MCF 10A (cell line): ENCODE data around the gene MUC5AC. TPM values are rescaled to one million over a fixed set of nuclear protein-coding genes. Genes with fewer than 3 reads are reported as not detected.

Source experiments
- BruUV-seq: library from RNA; stranded (reverse); fragments of 400-500 nt; replicated peaks from 2 replicates; lab custom pipeline; 2021; lab: Mats Ljungman, UMichigan
- CTCF ChIA-PET: fragments of 300-600 bp; sonication (Branson Sonifier 250); formaldehyde crosslinking; extraction: SDS; loops from one replicate; lab custom pipeline; 2021; ENCODE audit warnings: antibody characterized with exemption, inconsistent platforms; lab: Yijun Ruan, JAX
- POLR2A ChIA-PET: fragments of 300-600, 350-650 bp; sonication (Branson Sonifier 250); formaldehyde crosslinking; extraction: SDS; loops from one replicate; lab custom pipeline; 2020; ENCODE audit warnings: antibody characterized with exemption, inconsistent platforms; lab: Yijun Ruan, JAX
- DNase-seq: peaks from one replicate; pipeline ENCODE4 v3.0.0-alpha.2; 2018; ENCODE audit not compliant: unreplicated experiment
- H3K27ac Mint-ChIP-seq: one replicate; pipeline ENCODE4 v1.8.0; 2022; ENCODE audit warnings: mild to moderate bottlenecking, low read depth, mixed read lengths; ENCODE audit not compliant: unreplicated experiment
- H3K27me3 Mint-ChIP-seq: one replicate; pipeline ENCODE4 v1.8.0; 2022; ENCODE audit warnings: mixed read lengths; ENCODE audit not compliant: insufficient read depth, unreplicated experiment
- H3K36me3 Mint-ChIP-seq: one replicate; pipeline ENCODE4 v1.8.0; 2022; ENCODE audit warnings: mild to moderate bottlenecking, moderate library complexity, mixed read lengths; ENCODE audit not compliant: insufficient read depth, unreplicated experiment
- H3K4me1 Mint-ChIP-seq: one replicate; pipeline ENCODE4 v1.8.0; 2022; ENCODE audit warnings: mixed read lengths; ENCODE audit not compliant: insufficient read depth, unreplicated experiment
- H3K4me3 Mint-ChIP-seq: one replicate; pipeline ENCODE4 v1.8.0; 2022; ENCODE audit warnings: mild to moderate bottlenecking, moderate library complexity, mixed read lengths; ENCODE audit not compliant: unreplicated experiment
- H3K9me3 Mint-ChIP-seq: one replicate; pipeline ENCODE4 v1.8.0; 2022; ENCODE audit warnings: mixed read lengths; ENCODE audit not compliant: unreplicated experiment
- intact Hi-C: fragments of 100-400 bp; cut with micrococcal nuclease; formaldehyde crosslinking; loops from 2 replicates; pipeline ENCODE4 v1.14.1; 2022
- total RNA-seq: library from RNA; stranded (reverse); gene quantifications from 2 replicates; pipeline ENCODE4 v1.2.3, GENCODE V29; 2022
- TF ChIP-seq, protein P1 (sequence below): fragments of 200-600 bp; IDR thresholded peaks from one replicate; pipeline ENCODE4 v1.8.0; 2022; ENCODE audit warnings: antibody characterized with exemption, mild to moderate bottlenecking; ENCODE audit not compliant: unreplicated experiment

The MUC5AC gene
- total RNA-seq, 1 experiment from 2014 or later: not detected

DNA sequence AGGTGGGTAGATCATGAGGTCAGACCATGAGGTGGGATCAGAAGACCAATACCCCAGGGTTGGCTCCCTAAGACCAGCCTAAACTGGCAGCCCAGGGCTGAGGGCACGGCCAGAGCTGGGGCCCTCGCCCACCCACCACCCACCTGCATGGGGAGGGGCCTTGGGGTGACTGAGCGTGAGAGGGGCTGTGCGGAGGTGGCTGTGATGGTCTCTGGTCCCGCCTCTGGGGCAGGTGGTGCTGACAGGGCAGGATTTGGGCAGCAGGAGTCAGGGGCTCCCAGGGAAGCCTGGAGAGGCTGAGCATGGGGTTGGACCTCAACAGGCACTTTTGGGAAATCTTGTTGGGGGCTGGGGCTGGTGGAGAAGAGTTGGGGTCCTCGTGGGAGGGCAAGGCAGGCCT, 39.8 kb upstream of the MUC5AC start:
- H3K9me3 Mint-ChIP-seq: no peaks in the 10 kb centered on the region
- no peaks in the 10 kb centered on the region for H3K36me3 Mint-ChIP-seq
- no peak for DNase-seq
- ChIA-PET CTCF (no interaction called here), POLR2A (no interaction called here)
- intact Hi-C loops: loop anchor here (10.0 kb wide), 1 partner anchor 87 kb away; no protein-coding TSS in a partner anchor
- peaks cover 6% of the 10 kb centered on the region for H3K4me1 Mint-ChIP-seq
- no peak overlapping the region for H3K4me3 Mint-ChIP-seq
- TF ChIP-seq, protein P1, sequence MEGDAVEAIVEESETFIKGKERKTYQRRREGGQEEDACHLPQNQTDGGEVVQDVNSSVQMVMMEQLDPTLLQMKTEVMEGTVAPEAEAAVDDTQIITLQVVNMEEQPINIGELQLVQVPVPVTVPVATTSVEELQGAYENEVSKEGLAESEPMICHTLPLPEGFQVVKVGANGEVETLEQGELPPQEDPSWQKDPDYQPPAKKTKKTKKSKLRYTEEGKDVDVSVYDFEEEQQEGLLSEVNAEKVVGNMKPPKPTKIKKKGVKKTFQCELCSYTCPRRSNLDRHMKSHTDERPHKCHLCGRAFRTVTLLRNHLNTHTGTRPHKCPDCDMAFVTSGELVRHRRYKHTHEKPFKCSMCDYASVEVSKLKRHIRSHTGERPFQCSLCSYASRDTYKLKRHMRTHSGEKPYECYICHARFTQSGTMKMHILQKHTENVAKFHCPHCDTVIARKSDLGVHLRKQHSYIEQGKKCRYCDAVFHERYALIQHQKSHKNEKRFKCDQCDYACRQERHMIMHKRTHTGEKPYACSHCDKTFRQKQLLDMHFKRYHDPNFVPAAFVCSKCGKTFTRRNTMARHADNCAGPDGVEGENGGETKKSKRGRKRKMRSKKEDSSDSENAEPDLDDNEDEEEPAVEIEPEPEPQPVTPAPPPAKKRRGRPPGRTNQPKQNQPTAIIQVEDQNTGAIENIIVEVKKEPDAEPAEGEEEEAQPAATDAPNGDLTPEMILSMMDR: no peak
- peaks cover 36% of the 10 kb centered on the region for H3K27me3 Mint-ChIP-seq
- BruUV-seq: no TSS peak
- no peak overlapping the region for H3K27ac Mint-ChIP-seq

DNA sequence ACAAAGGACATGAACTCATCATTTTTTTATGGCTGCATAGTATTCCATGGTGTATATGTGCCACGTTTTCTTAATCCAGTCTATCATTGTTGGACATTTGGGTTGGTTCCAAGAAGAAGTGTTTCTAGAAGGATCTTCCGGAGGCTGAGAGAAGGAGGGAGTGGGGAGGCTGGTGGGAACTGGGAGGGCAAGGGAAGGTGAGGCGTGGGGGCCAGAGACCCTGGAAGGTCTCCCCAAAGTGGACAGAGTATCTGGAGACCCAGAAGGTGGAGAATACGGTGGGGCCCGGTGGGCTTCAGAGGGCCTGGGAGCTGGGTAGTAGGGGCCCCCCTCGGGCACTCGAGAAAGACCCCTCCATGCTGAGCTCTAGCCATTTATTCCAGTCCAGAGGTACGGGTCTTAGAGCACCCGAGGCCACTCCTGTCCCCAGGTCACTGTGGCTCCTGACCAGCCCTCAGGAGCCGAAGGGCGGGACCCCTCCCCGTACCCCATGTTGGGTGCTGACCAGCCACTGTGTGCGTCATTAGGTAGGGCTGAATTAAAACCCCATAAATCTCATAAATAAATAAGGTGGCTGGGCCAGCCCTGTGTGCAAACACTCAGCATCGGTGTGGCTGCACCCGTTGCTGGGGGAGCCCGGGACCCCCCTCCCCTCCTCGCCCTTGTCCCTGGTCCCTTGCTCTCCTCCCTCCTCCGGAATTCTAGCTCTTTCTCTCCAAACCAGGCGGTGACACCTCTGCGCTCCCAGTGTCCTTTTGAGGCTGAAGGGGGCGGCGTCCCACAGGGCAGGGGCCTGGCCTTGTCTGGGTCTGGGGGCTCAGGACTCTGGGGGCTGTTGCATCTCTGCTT, 38.8 kb upstream of the MUC5AC start:
- no TSS peak for BruUV-seq

DNA sequence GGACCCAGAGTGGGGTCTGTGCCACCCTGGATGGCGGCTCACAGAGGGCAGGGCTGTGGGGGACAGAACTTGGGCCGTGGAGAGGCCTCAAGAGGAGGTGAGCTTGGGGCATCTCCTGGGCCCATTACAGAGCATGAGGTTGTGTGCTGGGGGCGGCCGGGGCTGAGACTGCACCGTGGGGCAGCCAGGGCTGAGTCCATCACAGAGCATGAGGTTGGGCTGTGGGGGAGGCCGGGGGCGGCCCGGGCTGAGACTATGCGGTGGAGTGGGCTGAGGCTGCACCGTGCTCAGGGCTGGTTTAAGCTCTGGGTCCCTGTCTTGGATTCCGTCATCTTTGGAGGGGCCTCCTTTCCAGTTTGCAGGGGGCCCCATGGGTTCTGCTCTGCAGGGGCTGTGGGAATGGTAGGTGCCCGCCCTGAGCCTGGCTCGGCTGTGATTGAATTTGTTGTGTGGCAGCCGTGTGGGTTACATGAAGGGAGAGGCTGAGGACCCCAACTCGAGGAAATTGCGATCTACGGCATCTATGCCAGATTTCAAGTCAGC, 38.1 kb upstream of the MUC5AC start:
- H3K36me3 Mint-ChIP-seq: no peaks in the 10 kb centered on the region
- BruUV-seq: no TSS peak

More for the DNA sequence above, 38.8 kb upstream of the MUC5AC start:
- ChIA-PET POLR2A (interaction anchor here (0.6 kb wide), 1 partner anchor 514 kb away, joined by 3 read pairs; no protein-coding TSS in a partner anchor), CTCF (no interaction called here)
- intact Hi-C loops: loop anchor here (10.0 kb wide), 1 partner anchor 86 kb away; no protein-coding TSS in a partner anchor
- DNase-seq: no peak
- Mint-ChIP-seq H3K27me3 (peaks cover 46% of the 10 kb centered on the region), H3K9me3 (peaks cover 1% of the 10 kb centered on the region), H3K4me3 (no peak overlapping the region), H3K27ac (no peak overlapping the region), H3K36me3 (no peaks in the 10 kb centered on the region), H3K4me1 (peaks cover 6% of the 10 kb centered on the region)
- TF ChIP-seq, protein P1: no peak

More for the DNA sequence above, 38.1 kb upstream of the MUC5AC start:
- intact Hi-C loops: loop anchor here (10.0 kb wide), 1 partner anchor 85 kb away; no protein-coding TSS in a partner anchor
- POLR2A ChIA-PET: no interaction called here
- CTCF ChIA-PET: no interaction called here
- Mint-ChIP-seq H3K27ac (no peak overlapping the region), H3K9me3 (peaks cover 8% of the 10 kb centered on the region), H3K27me3 (peaks cover 50% of the 10 kb centered on the region), H3K4me1 (peaks cover 4% of the 10 kb centered on the region), H3K4me3 (no peak overlapping the region)
- no peak for DNase-seq
- TF ChIP-seq, protein P1: no peak
